SKM-1 (cell line): Measurements from ENCODE around the gene FAM181B.
"Not testable (repeated sequence)": the region's sequence is repeated elsewhere in the genome, so short reads cannot be mapped to it uniquely, and the experiment has no call there.

Experiments
- DNase-seq: peaks from one replicate; lab custom pipeline; 2025; ENCODE audit not compliant: unreplicated experiment; lab: John Stamatoyannopoulos, UW

Gene FAM181B

DNA sequence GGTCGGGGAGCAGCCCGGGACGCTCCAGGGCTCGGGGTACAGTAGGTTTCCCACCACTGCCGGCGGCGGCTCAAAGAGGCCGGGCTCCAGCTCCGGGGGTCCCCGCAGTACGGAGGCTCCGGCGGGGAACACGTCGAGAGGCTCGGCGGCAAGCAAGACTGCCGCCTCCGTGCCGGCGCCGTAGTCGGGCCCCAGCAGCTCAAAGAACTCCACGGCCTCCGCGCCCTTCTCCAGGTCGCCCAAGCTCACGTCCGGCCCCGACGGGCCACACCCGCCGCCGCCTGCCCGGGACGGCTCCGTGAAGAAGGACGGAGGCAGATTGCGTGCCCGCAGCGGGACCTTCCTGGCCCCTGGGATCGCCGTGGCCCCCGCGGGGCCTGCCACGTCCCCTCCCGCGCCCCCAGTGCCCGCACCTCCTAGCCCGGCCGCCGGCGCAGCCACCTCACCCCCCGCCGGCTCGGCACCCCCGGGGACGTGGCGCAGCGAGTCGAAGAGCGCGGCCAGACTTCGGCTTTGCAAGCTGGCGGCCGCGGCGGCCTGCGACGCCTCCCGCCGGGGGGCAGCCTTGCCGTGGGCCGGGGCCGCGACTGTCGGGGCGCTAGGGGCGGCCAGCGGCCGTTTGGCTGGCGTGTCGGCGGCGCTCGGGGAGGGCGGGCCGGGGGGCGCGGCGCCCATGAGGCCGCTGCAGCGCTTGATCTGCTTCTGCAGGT is 775 bp downstream of the FAM181B start:
- DNase-seq = no peak

DNA sequence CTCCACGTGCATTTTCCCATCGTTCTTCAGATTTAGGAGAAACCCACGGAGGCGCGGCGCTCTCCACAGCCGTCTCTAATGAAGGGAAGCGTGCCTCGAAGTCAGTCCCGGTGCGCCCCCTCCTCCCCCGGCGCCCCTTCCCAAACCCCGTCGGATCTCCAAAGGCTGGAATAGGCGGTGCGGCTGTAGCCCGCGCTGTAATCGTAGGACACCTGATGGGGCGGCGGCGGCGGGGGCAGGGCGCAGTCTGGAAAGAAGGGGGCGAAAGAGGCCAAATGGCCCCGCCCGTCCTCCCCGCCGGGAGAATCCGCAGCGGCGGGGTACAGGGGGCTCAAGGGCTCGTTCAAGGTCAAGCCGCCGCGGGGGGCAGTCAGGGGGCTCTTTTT is 1.3 kb downstream of the FAM181B start:
- DNase-seq = no peak

DNA sequence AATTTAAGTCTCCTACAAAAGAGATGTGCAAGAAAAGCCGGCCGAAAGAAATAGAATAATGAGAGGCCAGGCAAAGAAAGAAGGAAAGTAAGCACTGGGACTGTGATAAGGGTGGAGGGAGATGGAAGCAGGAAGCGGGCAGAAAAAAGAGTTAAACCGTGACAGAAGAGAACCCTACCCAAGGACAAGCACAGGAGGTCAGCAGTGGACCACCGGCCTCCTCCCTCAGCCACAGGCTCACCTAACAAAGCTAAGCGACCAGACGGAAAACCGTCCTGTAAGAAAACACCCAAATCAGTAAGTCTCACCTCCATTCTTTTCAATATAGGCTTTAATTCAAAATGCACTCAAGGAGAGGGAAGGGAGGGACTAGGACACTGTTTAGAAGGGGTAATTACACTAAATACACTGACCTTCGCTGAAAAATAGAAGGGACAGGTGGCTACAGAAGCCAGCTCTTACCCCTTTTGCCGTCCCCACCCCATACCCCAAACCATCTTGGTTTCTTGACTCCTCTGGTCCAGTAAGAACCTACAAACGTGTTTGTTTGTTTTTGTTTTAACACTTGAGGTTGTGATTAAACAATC is 1.9 kb downstream of the FAM181B start:
- no peak for DNase-seq

DNA sequence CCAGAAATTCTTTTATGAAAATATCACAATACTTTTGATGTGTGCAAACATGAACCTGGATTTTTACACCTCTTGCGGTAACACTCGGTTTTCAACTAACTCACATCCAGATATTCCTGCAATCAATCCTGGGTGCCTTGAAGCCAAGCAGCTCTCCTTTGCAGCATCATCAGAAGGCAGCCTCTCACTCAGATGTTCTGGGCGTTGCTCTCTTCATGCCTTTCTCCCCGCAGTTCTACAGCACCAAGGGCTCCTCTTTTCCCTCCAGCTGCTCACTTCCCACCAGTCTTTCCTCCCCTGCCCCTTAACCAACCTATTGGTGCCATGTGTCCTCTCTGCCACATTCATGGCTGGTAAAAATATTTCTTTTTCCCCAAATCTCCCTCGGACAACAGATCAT is 2.9 kb downstream of the FAM181B start:
- DNase-seq = no peak

- no peak for DNase-seq
These were observed 3.4 kb downstream of the FAM181B start for GRCh38 chr11:82730286-82730685.

GRCh38 chr11:82724026-82724425 is 9.6 kb downstream of the FAM181B start:
- DNase-seq = no peak

GRCh38 chr11:82722231-82722630 is 11.4 kb downstream of the FAM181B start:
- DNase-seq = no peak

DNA sequence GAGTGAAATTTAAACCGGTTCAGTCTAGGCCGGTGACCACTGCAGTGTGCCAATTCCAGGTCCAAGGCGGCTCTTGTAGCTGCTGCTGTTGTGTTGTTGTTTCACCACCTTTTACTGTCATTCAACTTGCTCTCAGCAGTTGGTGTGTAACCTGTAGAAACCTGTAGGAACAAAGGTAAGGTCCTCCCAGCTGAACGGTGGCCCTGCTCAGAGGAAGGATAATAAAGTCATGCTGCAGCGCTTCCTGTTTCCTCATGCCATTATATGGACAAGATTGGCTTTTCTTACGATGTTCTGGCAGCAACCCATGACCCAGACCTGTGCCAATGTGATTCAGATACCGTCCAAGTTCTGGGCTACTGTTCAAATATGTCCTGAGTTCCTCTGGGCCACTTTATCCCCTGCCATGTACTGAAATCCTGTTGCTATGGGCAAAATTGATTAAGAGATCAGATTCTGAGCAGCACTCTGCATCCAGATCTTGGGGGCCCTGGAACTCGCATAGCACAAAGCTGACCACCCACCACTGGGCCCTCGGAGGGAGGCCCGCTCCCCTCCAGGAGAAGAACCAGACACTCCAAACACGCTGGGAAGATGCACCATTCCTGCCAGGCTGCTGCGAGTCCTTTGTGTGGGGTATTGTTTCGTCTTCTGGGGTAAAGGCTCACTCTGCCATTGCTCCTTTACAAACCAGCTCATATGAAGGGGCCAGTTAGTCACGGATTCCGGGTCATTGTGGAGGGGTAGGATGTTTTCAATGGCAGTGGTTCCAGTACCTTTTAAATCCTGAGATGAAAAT is 13.2 kb downstream of the FAM181B start:
- DNase-seq = no peak

- DNase-seq = no peak
These were observed 14.1 kb downstream of the FAM181B start for GRCh38 chr11:82719361-82720105.

- no peak for DNase-seq
These were observed 14.8 kb downstream of the FAM181B start for GRCh38 chr11:82718821-82719220.

- DNase-seq = no peak
These were observed 15.4 kb downstream of the FAM181B start for GRCh38 chr11:82718307-82718706.

- no peak for DNase-seq
These were observed 19.1 kb downstream of the FAM181B start for GRCh38 chr11:82714346-82715174.

DNA sequence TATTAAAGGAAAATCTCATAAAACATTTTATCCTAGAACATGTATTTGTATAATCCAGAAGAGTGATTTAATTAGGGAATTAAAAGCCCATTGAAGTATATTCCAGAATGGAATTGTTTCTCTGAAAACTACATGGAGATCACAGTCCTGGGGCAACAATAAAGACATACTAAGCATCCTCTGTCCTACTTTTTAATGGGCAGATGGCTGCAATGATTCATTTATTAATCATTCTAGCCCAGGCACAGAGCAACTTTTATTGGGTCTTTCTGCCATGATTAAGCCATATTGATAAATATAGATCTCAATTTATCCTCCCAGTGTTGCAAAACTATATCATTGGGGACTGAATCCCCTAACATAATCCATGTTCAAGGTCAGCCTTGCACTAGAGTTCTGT is 22.0 kb downstream of the FAM181B start:
- DNase-seq = no peak

DNA sequence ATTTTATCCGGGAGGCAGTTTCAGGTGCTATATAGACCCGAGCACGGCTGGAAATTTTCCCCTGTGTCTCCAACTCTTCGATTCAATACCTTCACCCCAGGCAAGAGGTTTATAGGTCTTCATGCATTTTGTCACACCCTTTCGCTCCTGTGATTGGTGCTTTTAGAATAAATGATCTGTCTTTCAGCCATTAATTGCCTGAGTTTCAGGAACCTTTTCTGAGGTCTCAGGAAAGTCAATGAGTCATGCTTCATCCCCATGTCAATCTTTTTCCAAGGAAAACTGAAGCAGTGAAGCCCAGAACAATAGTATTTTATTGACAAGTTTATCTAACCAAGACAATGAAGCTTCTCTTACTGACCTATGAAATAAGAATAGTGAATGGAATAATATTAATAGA is 29.9 kb downstream of the FAM181B start:
- no peak for DNase-seq

- DNase-seq = no peak
These were observed 30.4 kb downstream of the FAM181B start for GRCh38 chr11:82703226-82703625.

DNA sequence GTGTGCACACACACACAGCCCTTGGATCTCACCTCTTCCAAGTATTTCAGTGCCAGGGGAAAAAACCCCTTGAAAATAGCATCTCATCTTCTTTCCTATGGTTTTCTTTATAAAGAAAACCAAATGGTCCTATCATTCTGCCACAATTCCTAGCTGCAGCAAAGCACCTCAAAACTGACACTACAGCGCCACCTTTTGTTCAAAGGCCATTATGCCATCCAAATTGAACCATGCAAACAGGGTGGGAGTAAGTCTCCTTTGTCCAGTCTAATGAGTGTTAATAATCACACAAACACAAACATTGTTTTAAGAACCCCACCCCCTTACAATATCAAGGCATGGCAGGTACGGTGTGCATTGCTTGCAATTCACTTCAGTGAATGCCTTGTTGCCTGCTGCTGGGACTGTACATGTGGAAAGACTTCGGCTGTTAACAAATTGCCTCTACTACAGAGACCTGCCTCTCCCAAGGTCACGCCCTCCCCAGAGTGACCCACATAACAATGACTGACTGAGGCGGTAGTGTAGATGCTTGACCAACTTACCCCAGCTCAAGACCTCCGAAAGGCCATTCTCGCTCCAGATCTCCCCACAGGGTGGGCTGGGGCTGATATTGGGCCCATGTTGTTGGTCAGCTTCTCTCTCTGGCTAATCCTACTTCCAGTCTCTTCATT is 31.7 kb downstream of the FAM181B start:
- no peak for DNase-seq

DNA sequence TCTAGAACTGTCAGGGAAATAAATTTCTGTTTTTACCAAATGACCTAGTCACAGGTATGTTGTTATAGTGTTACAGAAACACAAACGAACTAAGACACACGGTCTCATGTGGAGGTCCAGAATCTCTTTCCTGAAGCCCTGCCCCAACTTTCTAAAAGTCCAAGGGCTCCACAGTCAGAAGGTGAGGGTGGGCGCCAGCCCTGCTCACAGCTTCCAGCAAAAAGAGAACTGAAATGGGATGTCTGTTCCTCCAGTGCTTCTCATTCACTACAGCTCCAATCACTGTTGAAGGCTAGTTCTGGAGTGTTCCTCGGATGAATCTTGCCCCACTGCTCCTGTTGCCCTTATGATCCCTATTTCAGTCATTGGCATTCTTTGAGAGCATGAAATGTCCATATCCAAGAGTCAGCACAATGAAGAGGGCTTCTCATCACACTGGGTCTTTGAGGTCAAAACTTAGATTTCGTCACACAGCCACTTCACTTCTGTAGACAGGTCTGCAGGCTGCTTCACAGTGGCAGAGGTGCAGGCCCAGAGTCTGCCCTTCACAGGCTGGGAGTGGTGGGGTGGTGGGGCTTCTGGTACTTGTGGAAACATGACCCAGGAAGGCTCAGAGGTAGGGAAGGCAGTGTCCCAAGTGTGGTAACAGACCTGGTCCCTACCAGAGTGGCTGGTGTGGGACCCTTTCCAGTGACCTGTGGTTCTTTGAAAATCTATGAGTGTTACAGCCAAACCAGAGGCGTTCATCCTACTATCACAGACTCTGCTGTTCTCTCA is 34.9 kb downstream of the FAM181B start:
- DNase-seq = no peak

DNA sequence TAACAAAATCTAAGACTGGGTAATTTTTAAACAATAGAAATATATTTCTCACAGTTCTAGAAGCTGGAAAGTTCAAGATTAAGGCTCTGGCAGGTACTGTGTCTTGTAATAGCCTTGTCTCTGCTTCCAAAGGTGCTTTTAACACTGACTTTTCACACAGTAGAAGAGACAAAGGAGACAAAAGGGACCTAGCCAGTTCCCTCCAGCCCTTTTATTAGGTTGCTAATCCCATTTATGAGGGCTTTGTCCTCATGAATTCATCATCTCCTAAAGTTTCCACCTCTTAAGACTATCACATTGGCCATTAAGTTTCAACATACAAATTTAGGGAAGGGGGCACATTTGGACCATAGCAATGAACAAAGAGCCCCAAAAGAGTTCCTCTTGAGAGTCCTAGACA is 40.7 kb downstream of the FAM181B start:
- DNase-seq = no peak

DNA sequence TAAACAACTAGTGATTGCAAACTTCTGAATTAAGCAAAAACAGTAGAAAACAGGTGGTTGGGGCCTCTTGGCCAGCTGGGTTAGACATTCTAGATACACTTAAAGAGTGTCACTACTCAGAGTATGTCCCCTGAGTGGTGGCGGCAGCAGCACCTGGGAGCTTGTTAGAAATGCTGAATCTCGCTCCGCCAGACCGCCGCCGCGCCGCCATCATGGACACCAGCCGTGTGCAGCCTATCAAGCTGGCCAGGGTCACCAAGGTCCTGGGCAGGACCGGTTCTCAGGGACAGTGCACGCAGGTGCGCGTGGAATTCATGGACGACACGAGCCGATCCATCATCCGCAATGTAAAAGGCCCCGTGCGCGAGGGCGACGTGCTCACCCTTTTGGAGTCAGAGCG is 44.3 kb downstream of the FAM181B start:
- not testable (repeated sequence) for DNase-seq
